K562 (cell line): ENCODE measurements around the gene TTC13.

ENCODE experiments used
- C11orf30 ChIP-seq: fragments of 450-650 bp; IDR thresholded peaks from 2 replicates; pipeline ENCODE4 v1.6.1; 2016; ENCODE audit warnings: low read depth, mild to moderate bottlenecking
- ELF4 ChIP-seq: fragments of 450-650 bp; formaldehyde crosslinking; IDR thresholded peaks from 2 replicates; pipeline ENCODE4 v1.4.0; 2022; ENCODE audit warnings: missing genetic modification characterization
- EP300 ChIP-seq: IDR thresholded peaks from 2 replicates; pipeline ENCODE4 v1.6.1; 2012; ENCODE audit warnings: low read length, improper control_type of control experiment
- HNRNPLL ChIP-seq: fragments of 200-400 bp; formaldehyde crosslinking; IDR thresholded peaks from 2 replicates; pipeline ENCODE4 v1.6.1; 2017; ENCODE audit warnings: low read length, low read depth, mild to moderate bottlenecking; ENCODE audit not compliant: poor library complexity, severe bottlenecking
- JUN ChIP-seq, 2 experiments: sonication (generic) in 1 of 2; formaldehyde crosslinking in 1 of 2; IDR thresholded peaks; 2 replicates each; pipeline versions ENCODE4 v1.6.1 to v1.8.0; 2012 to 2022; ENCODE audit warnings: borderline replicate concordance in 2 of 2, mild to moderate bottlenecking in 2 of 2, improper control_type of control experiment in 1 of 2, low read depth in 1 of 2, low read length in 1 of 2, missing genetic modification reagents in 1 of 2
- MXI1 ChIP-seq: IDR thresholded peaks from 2 replicates; pipeline ENCODE4 v1.6.1; 2011; ENCODE audit warnings: low read depth, mild to moderate bottlenecking, improper control_type of control experiment, low read length
- RBM22 ChIP-seq: fragments of 200-400 bp; formaldehyde crosslinking; IDR thresholded peaks from 2 replicates; pipeline ENCODE4 v1.6.1; 2018; ENCODE audit warnings: low read length, low read depth; ENCODE audit not compliant: poor library complexity, severe bottlenecking
- SMAD4 ChIP-seq: fragments of 250-450 bp; sonication (Bioruptor Pico); conservative IDR thresholded peaks from 2 replicates; pipeline ENCODE4 v1.8.0; 2021; ENCODE audit warnings: inconsistent platforms, mild to moderate bottlenecking, moderate library complexity
- TEAD1 ChIP-seq, 2 experiments: fragments of 450-650 bp in 1 of 2; sonication (generic) in 1 of 2; formaldehyde crosslinking; IDR thresholded peaks; 2 replicates each; pipeline versions ENCODE4 v1.4.0 to v1.8.0; 2020 to 2022; ENCODE audit warnings: mild to moderate bottlenecking in 2 of 2, missing genetic modification reagents in 1 of 2
- TF ChIP-seq, protein P1 (sequence below), 3 experiments: IDR thresholded peaks in 2 of 3; conservative IDR thresholded peaks in 1 of 3; 2 replicates each; pipeline ENCODE4 v1.5.1; 2011 to 2012; ENCODE audit warnings: low read length in 3 of 3, mild to moderate bottlenecking in 3 of 3, control low read depth in 2 of 3, improper control_type of control experiment in 1 of 3, inconsistent platforms in 1 of 3, low read depth in 1 of 3, mixed read lengths in 1 of 3, moderate library complexity in 1 of 3; ENCODE audit not compliant: insufficient read depth in 2 of 3
- TF ChIP-seq, protein P2 (sequence below): fragments of 150-350 bp; conservative IDR thresholded peaks from 2 replicates; pipeline ENCODE4 v1.6.1; 2014; ENCODE audit warnings: low read length
- TF ChIP-seq, protein P3 (sequence below): sonication (generic); formaldehyde crosslinking; IDR thresholded peaks from 2 replicates; pipeline ENCODE4 v1.8.1; 2023; ENCODE audit warnings: mild to moderate bottlenecking, missing genetic modification reagents

DNA sequence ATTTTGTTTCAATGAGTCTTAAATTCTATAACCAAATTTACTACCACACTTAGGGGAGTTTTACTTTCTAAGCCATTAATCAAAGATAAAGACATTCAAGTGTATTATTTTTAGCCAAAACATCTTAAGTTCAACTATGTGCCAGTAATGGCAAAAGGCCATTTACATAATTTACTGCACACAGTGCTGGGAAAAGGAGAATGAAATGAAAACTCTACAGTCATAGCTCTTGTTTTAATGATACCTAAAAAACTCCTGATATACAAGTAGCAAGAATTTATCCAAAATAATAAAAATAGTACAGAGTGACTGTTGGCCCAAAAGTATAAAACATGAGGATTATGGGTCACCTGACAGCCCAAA lies 67.9 kb downstream of the TTC13 start:
- TF ChIP-seq, protein P1, sequence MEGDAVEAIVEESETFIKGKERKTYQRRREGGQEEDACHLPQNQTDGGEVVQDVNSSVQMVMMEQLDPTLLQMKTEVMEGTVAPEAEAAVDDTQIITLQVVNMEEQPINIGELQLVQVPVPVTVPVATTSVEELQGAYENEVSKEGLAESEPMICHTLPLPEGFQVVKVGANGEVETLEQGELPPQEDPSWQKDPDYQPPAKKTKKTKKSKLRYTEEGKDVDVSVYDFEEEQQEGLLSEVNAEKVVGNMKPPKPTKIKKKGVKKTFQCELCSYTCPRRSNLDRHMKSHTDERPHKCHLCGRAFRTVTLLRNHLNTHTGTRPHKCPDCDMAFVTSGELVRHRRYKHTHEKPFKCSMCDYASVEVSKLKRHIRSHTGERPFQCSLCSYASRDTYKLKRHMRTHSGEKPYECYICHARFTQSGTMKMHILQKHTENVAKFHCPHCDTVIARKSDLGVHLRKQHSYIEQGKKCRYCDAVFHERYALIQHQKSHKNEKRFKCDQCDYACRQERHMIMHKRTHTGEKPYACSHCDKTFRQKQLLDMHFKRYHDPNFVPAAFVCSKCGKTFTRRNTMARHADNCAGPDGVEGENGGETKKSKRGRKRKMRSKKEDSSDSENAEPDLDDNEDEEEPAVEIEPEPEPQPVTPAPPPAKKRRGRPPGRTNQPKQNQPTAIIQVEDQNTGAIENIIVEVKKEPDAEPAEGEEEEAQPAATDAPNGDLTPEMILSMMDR (IDR thresholded peaks at IDR 0.05 in 2 of 3, conservative IDR thresholded peaks at IDR 0.05 in 1 of 3; ENCODE audit: insufficient read depth in 2 of 3, low read depth in 1 of 3, low read length in 3 of 3), result no peak
- TF ChIP-seq, protein P2, sequence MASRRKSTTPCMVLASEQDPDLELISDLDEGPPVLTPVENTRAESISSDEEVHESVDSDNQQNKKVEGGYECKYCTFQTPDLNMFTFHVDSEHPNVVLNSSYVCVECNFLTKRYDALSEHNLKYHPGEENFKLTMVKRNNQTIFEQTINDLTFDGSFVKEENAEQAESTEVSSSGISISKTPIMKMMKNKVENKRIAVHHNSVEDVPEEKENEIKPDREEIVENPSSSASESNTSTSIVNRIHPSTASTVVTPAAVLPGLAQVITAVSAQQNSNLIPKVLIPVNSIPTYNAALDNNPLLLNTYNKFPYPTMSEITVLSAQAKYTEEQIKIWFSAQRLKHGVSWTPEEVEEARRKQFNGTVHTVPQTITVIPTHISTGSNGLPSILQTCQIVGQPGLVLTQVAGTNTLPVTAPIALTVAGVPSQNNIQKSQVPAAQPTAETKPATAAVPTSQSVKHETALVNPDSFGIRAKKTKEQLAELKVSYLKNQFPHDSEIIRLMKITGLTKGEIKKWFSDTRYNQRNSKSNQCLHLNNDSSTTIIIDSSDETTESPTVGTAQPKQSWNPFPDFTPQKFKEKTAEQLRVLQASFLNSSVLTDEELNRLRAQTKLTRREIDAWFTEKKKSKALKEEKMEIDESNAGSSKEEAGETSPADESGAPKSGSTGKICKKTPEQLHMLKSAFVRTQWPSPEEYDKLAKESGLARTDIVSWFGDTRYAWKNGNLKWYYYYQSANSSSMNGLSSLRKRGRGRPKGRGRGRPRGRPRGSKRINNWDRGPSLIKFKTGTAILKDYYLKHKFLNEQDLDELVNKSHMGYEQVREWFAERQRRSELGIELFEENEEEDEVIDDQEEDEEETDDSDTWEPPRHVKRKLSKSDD, result no peak
- TF ChIP-seq HNRNPLL, result no peak
- TF ChIP-seq RBM22, result no peak
- no peak for TF ChIP-seq EP300
- TF ChIP-seq TEAD1 (CRISPR knock-in tag; IDR thresholded peaks at IDR 0.05), result no peak
- no peak for TF ChIP-seq ELF4 (CRISPR knock-in tag)
- no peak for TF ChIP-seq JUN (IDR thresholded peaks at IDR 0.05; ENCODE audit: borderline replicate concordance, low read depth, low read length)
- no peak for TF ChIP-seq JUN (CRISPR knock-in tag; IDR thresholded peaks at IDR 0.05; ENCODE audit: borderline replicate concordance)
- TF ChIP-seq, protein P3, sequence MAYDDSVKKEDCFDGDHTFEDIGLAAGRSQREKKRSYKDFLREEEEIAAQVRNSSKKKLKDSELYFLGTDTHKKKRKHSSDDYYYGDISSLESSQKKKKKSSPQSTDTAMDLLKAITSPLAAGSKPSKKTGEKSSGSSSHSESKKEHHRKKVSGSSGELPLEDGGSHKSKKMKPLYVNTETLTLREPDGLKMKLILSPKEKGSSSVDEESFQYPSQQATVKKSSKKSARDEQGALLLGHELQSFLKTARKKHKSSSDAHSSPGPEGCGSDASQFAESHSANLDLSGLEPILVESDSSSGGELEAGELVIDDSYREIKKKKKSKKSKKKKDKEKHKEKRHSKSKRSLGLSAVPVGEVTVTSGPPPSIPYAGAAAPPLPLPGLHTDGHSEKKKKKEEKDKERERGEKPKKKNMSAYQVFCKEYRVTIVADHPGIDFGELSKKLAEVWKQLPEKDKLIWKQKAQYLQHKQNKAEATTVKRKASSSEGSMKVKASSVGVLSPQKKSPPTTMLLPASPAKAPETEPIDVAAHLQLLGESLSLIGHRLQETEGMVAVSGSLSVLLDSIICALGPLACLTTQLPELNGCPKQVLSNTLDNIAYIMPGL, result no peak
- no peak for TF ChIP-seq MXI1
- TF ChIP-seq SMAD4, result no peak
- TF ChIP-seq C11orf30, result no peak
